HepG2 (cell line): Measurements from ENCODE around the gene CEACAM16. TPM values are rescaled to one million over a fixed set of nuclear protein-coding genes. Genes with fewer than 3 reads are reported as not detected.

Experiments
- ATF2 ChIP-seq: sonication (generic); formaldehyde crosslinking; IDR thresholded peaks from 2 replicates; pipeline ENCODE4 v1.4.0; 2020; ENCODE audit warnings: missing genetic modification reagents
- BCL6 ChIP-seq: IDR thresholded peaks from 2 replicates; pipeline ENCODE4 v1.6.1; 2016; ENCODE audit warnings: missing genetic modification reagents, missing compliant biosample characterization
- DMTF1 ChIP-seq: sonication (generic); formaldehyde crosslinking; IDR thresholded peaks from 2 replicates; pipeline ENCODE4 v1.4.0; 2020; ENCODE audit warnings: mild to moderate bottlenecking, missing genetic modification reagents
- MAFG ChIP-seq: sonication (generic); formaldehyde crosslinking; IDR thresholded peaks from 2 replicates; pipeline ENCODE4 v1.5.1; 2020; ENCODE audit warnings: mild to moderate bottlenecking, missing genetic modification reagents
- NRL ChIP-seq: sonication (generic); formaldehyde crosslinking; IDR thresholded peaks from 2 replicates; pipeline ENCODE4 v1.5.0; 2020; ENCODE audit warnings: missing genetic modification reagents, mild to moderate bottlenecking, moderate library complexity, borderline replicate concordance
- PCBP2 ChIP-seq: fragments of 200-400 bp; formaldehyde crosslinking; optimal IDR thresholded peaks from 2 replicates; pipeline ENCODE3; 2018; ENCODE audit warnings: low read length, low read depth; ENCODE audit not compliant: poor library complexity, severe bottlenecking
- PPARG ChIP-seq: conservative IDR thresholded peaks from 2 replicates; pipeline ENCODE4 v1.6.1; 2016; ENCODE audit warnings: missing biosample characterization, missing genetic modification reagents
- PRDM10 ChIP-seq: sonication (generic); formaldehyde crosslinking; IDR thresholded peaks from 2 replicates; pipeline ENCODE4 v1.4.0; 2020; ENCODE audit warnings: low read depth, missing genetic modification reagents
- RXRB ChIP-seq: IDR thresholded peaks from 2 replicates; pipeline ENCODE4 v1.6.1; 2016; ENCODE audit warnings: borderline replicate concordance, missing genetic modification reagents, missing compliant biosample characterization
- SIX4 ChIP-seq: sonication (generic); formaldehyde crosslinking; IDR thresholded peaks from 2 replicates; pipeline ENCODE4 v1.4.0; 2020; ENCODE audit warnings: missing genetic modification reagents
- SPEN ChIP-seq: sonication (generic); formaldehyde crosslinking; IDR thresholded peaks from 2 replicates; pipeline ENCODE4 v1.5.1; 2020; ENCODE audit warnings: low read depth, mild to moderate bottlenecking, missing genetic modification reagents
- ZNF550 ChIP-seq: sonication (generic); formaldehyde crosslinking; IDR thresholded peaks from 2 replicates; pipeline ENCODE4 v1.4.0; 2020; ENCODE audit warnings: mild to moderate bottlenecking, missing genetic modification reagents, borderline replicate concordance
- ZNF607 ChIP-seq: sonication (generic); formaldehyde crosslinking; IDR thresholded peaks from 2 replicates; pipeline ENCODE4 v1.5.1; 2020; ENCODE audit warnings: missing genetic modification reagents, mild to moderate bottlenecking, borderline replicate concordance
- ZNF724P ChIP-seq: sonication (generic); formaldehyde crosslinking; IDR thresholded peaks from 2 replicates; pipeline ENCODE4 v1.8.0; 2022; ENCODE audit warnings: missing genetic modification reagents, borderline replicate concordance
- ZNF75D ChIP-seq: sonication (generic); formaldehyde crosslinking; IDR thresholded peaks from 2 replicates; pipeline ENCODE4 v1.8.1; 2023; ENCODE audit warnings: missing genetic modification reagents, mild to moderate bottlenecking, borderline replicate concordance
- polyA plus RNA-seq, 8 experiments: library from polyadenylated mRNA; depleted of rRNA in 3 of 8; stranded (reverse) in 7 of 8; unstranded in 1 of 8; fragments of >200 nt; fragmentation: Illumina TruSeq in 4 of 8; extraction: Trizol in 4 of 8; gene quantifications; 2 replicates each; pipeline versions ENCODE4 v1.2.1 to v1.2.3, GENCODE V29; 2011 to 2016; ENCODE audit warnings: low read depth in 4 of 8, missing spikeins in 1 of 8, mixed read lengths in 1 of 8; ENCODE audit not compliant: insufficient read depth in 1 of 8
- total RNA-seq, 5 experiments: library from RNA; depleted of rRNA; stranded (reverse); fragments of >200 nt; fragmentation: Illumina TruSeq; extraction: Trizol; gene quantifications; 2 replicates each; pipeline ENCODE4 v1.2.3, GENCODE V29; 2016; ENCODE audit warnings: low read depth in 1 of 5
- TF ChIP-seq, protein P1 (sequence below): sonication (generic); formaldehyde crosslinking; IDR thresholded peaks from 2 replicates; pipeline ENCODE4 v1.5.0; 2020; ENCODE audit warnings: mild to moderate bottlenecking, missing genetic modification reagents
- TF ChIP-seq, protein P2 (sequence below): sonication (generic); formaldehyde crosslinking; IDR thresholded peaks from 2 replicates; pipeline ENCODE4 v1.5.0; 2020; ENCODE audit warnings: missing genetic modification reagents

CEACAM16 gene
- total and polyA plus RNA-seq, 2 of the 13 experiments (the other 11 are each of a cell fraction or from before 2014, with no cell fraction given): not detected

- TF ChIP-seq, protein P1, sequence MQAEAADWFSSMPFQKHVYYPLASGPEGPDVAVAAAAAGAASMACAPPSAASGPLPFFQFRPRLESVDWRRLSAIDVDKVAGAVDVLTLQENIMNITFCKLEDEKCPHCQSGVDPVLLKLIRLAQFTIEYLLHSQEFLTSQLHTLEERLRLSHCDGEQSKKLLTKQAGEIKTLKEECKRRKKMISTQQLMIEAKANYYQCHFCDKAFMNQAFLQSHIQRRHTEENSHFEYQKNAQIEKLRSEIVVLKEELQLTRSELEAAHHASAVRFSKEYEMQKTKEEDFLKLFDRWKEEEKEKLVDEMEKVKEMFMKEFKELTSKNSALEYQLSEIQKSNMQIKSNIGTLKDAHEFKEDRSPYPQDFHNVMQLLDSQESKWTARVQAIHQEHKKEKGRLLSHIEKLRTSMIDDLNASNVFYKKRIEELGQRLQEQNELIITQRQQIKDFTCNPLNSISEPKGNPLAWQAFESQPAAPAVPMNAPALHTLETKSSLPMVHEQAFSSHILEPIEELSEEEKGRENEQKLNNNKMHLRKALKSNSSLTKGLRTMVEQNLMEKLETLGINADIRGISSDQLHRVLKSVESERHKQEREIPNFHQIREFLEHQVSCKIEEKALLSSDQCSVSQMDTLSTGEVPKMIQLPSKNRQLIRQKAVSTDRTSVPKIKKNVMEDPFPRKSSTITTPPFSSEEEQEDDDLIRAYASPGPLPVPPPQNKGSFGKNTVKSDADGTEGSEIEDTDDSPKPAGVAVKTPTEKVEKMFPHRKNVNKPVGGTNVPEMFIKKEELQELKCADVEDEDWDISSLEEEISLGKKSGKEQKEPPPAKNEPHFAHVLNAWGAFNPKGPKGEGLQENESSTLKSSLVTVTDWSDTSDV (CRISPR knock-in tag): no peak
- TF ChIP-seq ATF2 (CRISPR knock-in tag): no peak
- no peak for TF ChIP-seq SIX4 (CRISPR knock-in tag)
- TF ChIP-seq PPARG (CRISPR knock-in tag): 0 out of 2 replicates have a peak, but pooled peaks have one; percentile 33
- peak; percentile 69 for TF ChIP-seq RXRB (CRISPR knock-in tag)
- 0 out of 2 replicates have a peak, but pooled peaks have one; percentile 52 for TF ChIP-seq PRDM10 (CRISPR knock-in tag)
- no peak for TF ChIP-seq ZNF724P (CRISPR knock-in tag)
- TF ChIP-seq, protein P2, sequence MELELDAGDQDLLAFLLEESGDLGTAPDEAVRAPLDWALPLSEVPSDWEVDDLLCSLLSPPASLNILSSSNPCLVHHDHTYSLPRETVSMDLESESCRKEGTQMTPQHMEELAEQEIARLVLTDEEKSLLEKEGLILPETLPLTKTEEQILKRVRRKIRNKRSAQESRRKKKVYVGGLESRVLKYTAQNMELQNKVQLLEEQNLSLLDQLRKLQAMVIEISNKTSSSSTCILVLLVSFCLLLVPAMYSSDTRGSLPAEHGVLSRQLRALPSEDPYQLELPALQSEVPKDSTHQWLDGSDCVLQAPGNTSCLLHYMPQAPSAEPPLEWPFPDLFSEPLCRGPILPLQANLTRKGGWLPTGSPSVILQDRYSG: no peak
- no peak for TF ChIP-seq ZNF550
- TF ChIP-seq BCL6 (CRISPR knock-in tag): 0 out of 2 replicates have a peak, but pooled peaks have one; percentile 48
- TF ChIP-seq SPEN (CRISPR knock-in tag): 0 out of 2 replicates have a peak, but pooled peaks have one; percentile 44
- no peak for TF ChIP-seq MAFG (CRISPR knock-in tag)
- TF ChIP-seq DMTF1 (CRISPR knock-in tag): no peak
- TF ChIP-seq PCBP2: no peak
- TF ChIP-seq ZNF607 (CRISPR knock-in tag): no peak
- TF ChIP-seq NRL (CRISPR knock-in tag): no peak; the same call in 1 of the 2 replicates
- no peak for TF ChIP-seq ZNF75D
Measured at GRCh38 chr19:44723952-44724319, 25.0 kb downstream of the CEACAM16 start (continued).
